Measurements from ENCODE around the gene R3HDM4. TPM values are rescaled to one million over a fixed set of nuclear protein-coding genes. Genes with fewer than 3 reads are reported as not detected.

Gene R3HDM4
- total and polyA plus RNA-seq, 3 experiments from 2014 or later: 60.7 to 197 (median 65.2) TPM

- Histone ChIP-seq H3K4me1 (ENCODE audit: insufficient read depth, low read length) (peaks cover 24% of the 10 kb centered on the region), H3K9me3 (ENCODE audit: low read length) (no peaks in the 10 kb centered on the region), H3K36me3 (ENCODE audit: insufficient read depth, low read length) (no peaks in the 10 kb centered on the region), H3K27me3 (ENCODE audit: insufficient read depth, low read length, poor library complexity, severe bottlenecking) (no peaks in the 10 kb centered on the region), H3K27ac (ENCODE audit: low read depth, low read length) (no peak overlapping the region), H3K4me3 (ENCODE audit: low read length) (no peak overlapping the region)
- peak overlapping the region in 6 of 7 donors; percentile 8 to 66 (median 28) for H3K4me3 Mint-ChIP-seq
- no peaks in the 10 kb centered on the region for H3K27me3 Mint-ChIP-seq
- ChIA-PET POLR2A (interaction anchor here (0.9 kb wide), 1 partner anchor 47 kb away, joined by 4 read pairs; the partner anchor contains the start of gene WDR18), CTCF (no interaction called here)
- H3K9me3 Mint-ChIP-seq: peaks cover 0 to 2% (median 0%) of the 10 kb centered on the region in 5 donors
- peak in 3 of 5 donors; percentile 65 to 85 (median 72) for DNase-seq
- H3K36me3 Mint-ChIP-seq: peaks cover 0 to 4% (median 3%) of the 10 kb centered on the region in 3 donors
- H3K4me1 Mint-ChIP-seq: peaks cover 26 to 38% (median 28%) of the 10 kb centered on the region in 3 donors
- peak overlapping the region in 7 of 8 donors; percentile 43 to 89 (median 86) for H3K27ac Mint-ChIP-seq
Measured at GRCh38 chr19:937259-937694, 24.3 kb upstream of the R3HDM4 start.

- H3K4me3 ChIP-seq (ENCODE audit: low read length): no peak overlapping the region
- CTCF ChIA-PET: interaction anchor here (1.0 to 1.9 kb wide), 3 partner anchors 35 to 46 kb away, joined by 3 to 4 read pairs (median 4); no protein-coding TSS in a partner anchor
- no peak overlapping the region for H3K27ac Mint-ChIP-seq
- peaks cover 0 to 2% (median 0%) of the 10 kb centered on the region in 5 donors for H3K9me3 Mint-ChIP-seq
- no peaks in the 10 kb centered on the region for H3K27me3 ChIP-seq (ENCODE audit: insufficient read depth, low read length, poor library complexity, severe bottlenecking)
- POLR2A ChIA-PET: no interaction called here
- H3K4me1 ChIP-seq (ENCODE audit: insufficient read depth, low read length): peaks cover 23% of the 10 kb centered on the region
- no peak for DNase-seq
- H3K4me1 Mint-ChIP-seq: peaks cover 22 to 38% (median 25%) of the 10 kb centered on the region in 3 donors
- H3K4me3 Mint-ChIP-seq: no peak overlapping the region
- H3K9me3 ChIP-seq (ENCODE audit: low read length): no peaks in the 10 kb centered on the region
- no peak overlapping the region for H3K27ac ChIP-seq (ENCODE audit: low read depth, low read length)
- no peaks in the 10 kb centered on the region for H3K27me3 Mint-ChIP-seq
- H3K36me3 ChIP-seq (ENCODE audit: insufficient read depth, low read length): no peaks in the 10 kb centered on the region
- peaks cover 0 to 4% (median 3%) of the 10 kb centered on the region in 3 donors for H3K36me3 Mint-ChIP-seq
Measured at GRCh38 chr19:936175-936546, 23.1 kb upstream of the R3HDM4 start.

GRCh38 chr19:934865-935479 is 22.0 kb upstream of the R3HDM4 start:
- Histone ChIP-seq H3K4me3 (ENCODE audit: low read length) (no peak overlapping the region), H3K4me1 (ENCODE audit: insufficient read depth, low read length) (peaks cover 16% of the 10 kb centered on the region), H3K27me3 (ENCODE audit: insufficient read depth, low read length, poor library complexity, severe bottlenecking) (no peaks in the 10 kb centered on the region), H3K27ac (ENCODE audit: low read depth, low read length) (no peak overlapping the region), H3K9me3 (ENCODE audit: low read length) (no peaks in the 10 kb centered on the region), H3K36me3 (ENCODE audit: insufficient read depth, low read length) (no peaks in the 10 kb centered on the region)
- no peak overlapping the region for H3K4me3 Mint-ChIP-seq
- H3K4me1 Mint-ChIP-seq: peaks cover 17 to 33% (median 19%) of the 10 kb centered on the region in 3 donors
- POLR2A ChIA-PET: no interaction called here
- CTCF ChIA-PET: interaction anchor here (0.9 to 1.9 kb wide), 2 partner anchors 36 to 47 kb away, joined by 3 to 4 read pairs; no protein-coding TSS in a partner anchor
- peaks cover 0 to 4% (median 3%) of the 10 kb centered on the region in 3 donors for H3K36me3 Mint-ChIP-seq
- no peak for DNase-seq
- H3K27me3 Mint-ChIP-seq: no peaks in the 10 kb centered on the region
- peaks cover 0 to 2% (median 0%) of the 10 kb centered on the region in 5 donors for H3K9me3 Mint-ChIP-seq
- no peak overlapping the region for H3K27ac Mint-ChIP-seq

- ChIA-PET POLR2A (interaction anchor here (0.6 kb wide), 1 partner anchor 422 kb away, joined by 3 read pairs; no protein-coding TSS in a partner anchor), CTCF (interaction anchor here (0.9 kb wide), 1 partner anchor 48 kb away, joined by 3 read pairs; no protein-coding TSS in a partner anchor)
- H3K4me3 Mint-ChIP-seq: peak overlapping the region in 1 of 7 donors; percentile 51
- H3K27ac ChIP-seq (ENCODE audit: low read depth, low read length): no peak overlapping the region
- peaks cover 0 to 2% (median 0%) of the 10 kb centered on the region in 5 donors for H3K9me3 Mint-ChIP-seq
- no peak overlapping the region for H3K27ac Mint-ChIP-seq
- peaks cover 16 to 29% (median 17%) of the 10 kb centered on the region in 3 donors for H3K4me1 Mint-ChIP-seq
- H3K4me1 ChIP-seq (ENCODE audit: insufficient read depth, low read length): peaks cover 16% of the 10 kb centered on the region
- no peaks in the 10 kb centered on the region for H3K36me3 ChIP-seq (ENCODE audit: insufficient read depth, low read length)
- no peaks in the 10 kb centered on the region for H3K27me3 ChIP-seq (ENCODE audit: insufficient read depth, low read length, poor library complexity, severe bottlenecking)
- peaks cover 3 to 4% (median 3%) of the 10 kb centered on the region in 3 donors for H3K36me3 Mint-ChIP-seq
- H3K27me3 Mint-ChIP-seq: no peaks in the 10 kb centered on the region
- no peak overlapping the region for H3K4me3 ChIP-seq (ENCODE audit: low read length)
- no peak for DNase-seq
- H3K9me3 ChIP-seq (ENCODE audit: low read length): no peaks in the 10 kb centered on the region
Measured at GRCh38 chr19:934197-934840, 21.3 kb upstream of the R3HDM4 start.

- Mint-ChIP-seq H3K4me1 (peaks cover 16 to 29% (median 17%) of the 10 kb centered on the region in 3 donors), H3K27ac (no peak overlapping the region), H3K27me3 (no peaks in the 10 kb centered on the region), H3K36me3 (peaks cover 3 to 4% (median 3%) of the 10 kb centered on the region in 3 donors), H3K9me3 (peaks cover 0 to 2% (median 0%) of the 10 kb centered on the region in 5 donors), H3K4me3 (no peak overlapping the region)
- no peak for DNase-seq
- Histone ChIP-seq H3K4me3 (ENCODE audit: low read length) (no peak overlapping the region), H3K27ac (ENCODE audit: low read depth, low read length) (no peak overlapping the region), H3K36me3 (ENCODE audit: insufficient read depth, low read length) (no peaks in the 10 kb centered on the region), H3K27me3 (ENCODE audit: insufficient read depth, low read length, poor library complexity, severe bottlenecking) (no peaks in the 10 kb centered on the region), H3K4me1 (ENCODE audit: insufficient read depth, low read length) (peaks cover 16% of the 10 kb centered on the region), H3K9me3 (ENCODE audit: low read length) (no peaks in the 10 kb centered on the region)
- POLR2A ChIA-PET: interaction anchor here (1.1 kb wide), 1 partner anchor 51 kb away, joined by 3 read pairs; the partner anchor contains the start of gene WDR18
- CTCF ChIA-PET: interaction anchor here (1.0 to 3.7 kb wide), 4 partner anchors 32 to 70 kb away, joined by 3 to 12 read pairs (median 4); partner anchors contain the start of gene WDR18
Measured at GRCh38 chr19:933553-933882, 20.5 kb upstream of the R3HDM4 start.

GRCh38 chr19:932648-933552 is 19.9 kb upstream of the R3HDM4 start:
- peaks cover 2 to 3% (median 3%) of the 10 kb centered on the region in 3 donors for H3K36me3 Mint-ChIP-seq
- POLR2A ChIA-PET: interaction anchor here (0.9 to 1.1 kb wide), 2 partner anchors 51 to 336 kb away, joined by 3 read pairs; partner anchors contain the start of genes CIRBP and WDR18

More at GRCh38 chr19:932648-933552, 19.9 kb upstream of the R3HDM4 start:
- peak in 3 of 5 donors; percentile 47 to 67 (median 64) for DNase-seq
- Mint-ChIP-seq H3K4me1 (peaks cover 14 to 29% (median 14%) of the 10 kb centered on the region in 3 donors), H3K27ac (peak overlapping the region in 4 of 8 donors; percentile 39 to 84 (median 60)), H3K27me3 (no peaks in the 10 kb centered on the region), H3K4me3 (peak overlapping the region in 6 of 7 donors; percentile 62 to 88 (median 78)), H3K9me3 (peaks cover 0 to 2% (median 0%) of the 10 kb centered on the region in 5 donors)
- no peaks in the 10 kb centered on the region for H3K27me3 ChIP-seq (ENCODE audit: insufficient read depth, low read length, poor library complexity, severe bottlenecking)
- no peaks in the 10 kb centered on the region for H3K9me3 ChIP-seq (ENCODE audit: low read length)
- H3K36me3 ChIP-seq (ENCODE audit: insufficient read depth, low read length): no peaks in the 10 kb centered on the region
- H3K4me1 ChIP-seq (ENCODE audit: insufficient read depth, low read length): peaks cover 16% of the 10 kb centered on the region
- H3K27ac ChIP-seq (ENCODE audit: low read depth, low read length): no peak overlapping the region
- H3K4me3 ChIP-seq (ENCODE audit: low read length): peak overlapping the region; percentile 8
- CTCF ChIA-PET: interaction anchor here (0.9 to 3.7 kb wide), 6 partner anchors 10 to 170 kb away, joined by 3 to 12 read pairs (median 4); partner anchors contain the start of gene WDR18
